ENCODE measurements around the gene ACBD6.

Gene ACBD6

GRCh38 chr1:180291004-180291403 lies 211.4 kb downstream of the ACBD6 start:
- no peak overlapping the region for H3K27ac ChIP-seq (replicated peaks)
- TF ChIP-seq GABPA (IDR thresholded peaks at IDR 0.05; ENCODE audit: low read depth) (no peak), SPI1 (IDR thresholded peaks at IDR 0.05; ENCODE audit: borderline replicate concordance, low read depth) (no peak), REST (IDR thresholded peaks at IDR 0.05; ENCODE audit: insufficient replicate concordance, low read depth) (no peak), CTCF (IDR thresholded peaks at IDR 0.05; ENCODE audit: insufficient read depth, low read length) (no peak), POLR2AphosphoS5 (IDR thresholded peaks at IDR 0.05; ENCODE audit: low read depth) (no peak)
- no peak for DNase-seq (ENCODE audit: low read depth in 1 of 2, low spot score in 1 of 2)
- H3K4me3 ChIP-seq (replicated peaks; ENCODE audit: insufficient read depth, low read length), result no peak overlapping the region
- no peaks in the 10 kb centered on the region for H3K27me3 ChIP-seq (ENCODE audit: insufficient read depth, poor library complexity, severe bottlenecking)

- Histone ChIP-seq H3K27ac (replicated peaks) (no peak overlapping the region), H3K27me3 (ENCODE audit: insufficient read depth, poor library complexity, severe bottlenecking) (no peaks in the 10 kb centered on the region), H3K4me3 (replicated peaks; ENCODE audit: insufficient read depth, low read length) (no peak overlapping the region)
- TF ChIP-seq GABPA (IDR thresholded peaks at IDR 0.05; ENCODE audit: low read depth), result no peak
- no peak for TF ChIP-seq REST (IDR thresholded peaks at IDR 0.05; ENCODE audit: insufficient replicate concordance, low read depth)
- TF ChIP-seq POLR2AphosphoS5 (IDR thresholded peaks at IDR 0.05; ENCODE audit: low read depth), result no peak
- no peak for TF ChIP-seq CTCF (IDR thresholded peaks at IDR 0.05; ENCODE audit: insufficient read depth, low read length)
- TF ChIP-seq SPI1 (IDR thresholded peaks at IDR 0.05; ENCODE audit: borderline replicate concordance, low read depth), result no peak
- DNase-seq (ENCODE audit: low read depth in 1 of 2, low spot score in 1 of 2), result no peak
These were observed 211.9 kb downstream of the ACBD6 start for GRCh38 chr1:180290265-180291001.

DNA sequence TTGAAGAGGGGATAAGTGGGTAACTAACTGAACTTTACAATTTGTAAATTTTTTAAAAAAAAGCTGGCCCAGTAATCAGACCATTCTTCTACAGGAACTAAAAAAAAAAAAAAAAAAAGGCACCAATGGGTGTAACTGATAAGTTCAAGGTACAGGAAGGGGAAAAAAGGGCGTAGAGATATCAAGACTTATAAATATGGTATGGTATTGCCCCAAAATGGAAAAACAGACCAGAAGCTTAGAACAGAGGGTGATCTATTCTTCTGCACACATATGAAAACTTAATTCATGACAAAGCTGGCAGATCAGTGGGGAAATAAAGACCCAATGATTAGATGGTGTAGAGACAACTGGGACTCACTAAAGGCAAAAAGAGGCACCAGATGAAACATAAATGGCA lies 213.4 kb downstream of the ACBD6 start:
- Histone ChIP-seq H3K4me3 (replicated peaks; ENCODE audit: insufficient read depth, low read length) (no peak overlapping the region), H3K27ac (replicated peaks) (no peak overlapping the region), H3K27me3 (ENCODE audit: insufficient read depth, poor library complexity, severe bottlenecking) (no peaks in the 10 kb centered on the region)
- DNase-seq (ENCODE audit: low read depth in 1 of 2, low spot score in 1 of 2), result no peak
- TF ChIP-seq GABPA (IDR thresholded peaks at IDR 0.05; ENCODE audit: low read depth), result no peak

DNA sequence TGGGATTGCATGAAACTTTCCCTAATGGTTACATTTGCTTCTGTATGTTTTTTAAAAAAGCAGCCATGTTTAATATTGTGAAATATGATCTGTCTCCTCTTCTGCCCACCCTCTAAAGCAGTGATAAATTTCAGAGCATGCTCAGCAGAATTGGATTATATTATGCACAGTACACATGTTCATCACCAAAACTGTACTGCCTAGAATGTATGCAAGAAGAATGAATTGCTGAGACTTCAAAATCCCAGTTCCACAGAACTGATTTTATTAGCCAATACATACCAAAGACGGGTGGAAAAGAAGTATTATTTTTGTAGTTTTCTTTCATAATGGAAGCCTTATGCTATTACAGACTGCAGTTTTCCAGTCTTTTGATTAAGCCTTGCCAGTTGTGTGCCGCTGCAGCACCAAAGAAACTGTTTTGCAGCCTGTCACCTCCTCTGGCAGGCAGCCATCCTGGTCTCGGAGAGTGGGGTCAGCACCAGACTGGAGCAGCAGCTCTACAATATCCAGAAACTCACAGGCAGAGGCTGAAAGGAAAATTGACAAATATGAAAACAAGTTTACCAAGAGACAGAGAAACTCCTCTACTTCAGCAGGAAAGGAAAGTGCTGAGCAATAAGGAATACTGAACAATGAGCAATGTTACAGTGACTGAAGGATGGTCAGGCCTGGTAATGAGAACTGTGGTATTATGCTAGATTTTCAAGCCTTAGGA lies 214.2 kb downstream of the ACBD6 start:
- Histone ChIP-seq H3K27me3 (ENCODE audit: insufficient read depth, poor library complexity, severe bottlenecking) (no peaks in the 10 kb centered on the region), H3K27ac (replicated peaks) (no peak overlapping the region), H3K4me3 (replicated peaks; ENCODE audit: insufficient read depth, low read length) (no peak overlapping the region)
- DNase-seq (ENCODE audit: low read depth in 1 of 2, low spot score in 1 of 2), result no peak
- TF ChIP-seq SPI1 (IDR thresholded peaks at IDR 0.05; ENCODE audit: borderline replicate concordance, low read depth) (no peak), REST (IDR thresholded peaks at IDR 0.05; ENCODE audit: insufficient replicate concordance, low read depth) (no peak), CTCF (IDR thresholded peaks at IDR 0.05; ENCODE audit: insufficient read depth, low read length) (no peak), GABPA (IDR thresholded peaks at IDR 0.05; ENCODE audit: low read depth) (no peak), POLR2AphosphoS5 (IDR thresholded peaks at IDR 0.05; ENCODE audit: low read depth) (no peak)
